Hematopoietic multipotent progenitor cell treated with erythropoietin and hydrocortisone succinate and interleukin-3 and kit ligand, for 8 days (in vitro differentiated cells): ENCODE results near the gene UBE3A.
"Not testable (repeated sequence)": the region's sequence is repeated elsewhere in the genome, so short reads cannot be mapped to it uniquely, and the experiment has no call there.

Source experiments
- DNase-seq: peaks from one replicate; pipeline ENCODE4 v3.0.0-alpha.2; 2015

The UBE3A gene

GRCh38 chr15:25437777-25438600, 835 bp downstream of the UBE3A start:
- DNase-seq = peak; percentile 49

GRCh38 chr15:25436707-25437106, 2.1 kb downstream of the UBE3A start:
- no peak for DNase-seq

GRCh38 chr15:25435474-25436243, 3.2 kb downstream of the UBE3A start:
- DNase-seq = no peak

- DNase-seq = no peak
Observed at GRCh38 chr15:25433118-25433865, 5.5 kb downstream of the UBE3A start.

- DNase-seq = no peak
Observed at GRCh38 chr15:25431836-25432561, 6.8 kb downstream of the UBE3A start.

GRCh38 chr15:25427861-25428260, 11.0 kb downstream of the UBE3A start:
- peak; percentile 40 for DNase-seq

- peak; percentile 46 for DNase-seq
Observed at GRCh38 chr15:25426896-25427610, 11.8 kb downstream of the UBE3A start.

- no peak for DNase-seq
Observed at GRCh38 chr15:25424073-25424472, 14.8 kb downstream of the UBE3A start.

- DNase-seq = no peak
Observed at GRCh38 chr15:25422021-25422420, 16.8 kb downstream of the UBE3A start.

GRCh38 chr15:25418202-25418601, 20.6 kb downstream of the UBE3A start:
- DNase-seq = no peak

GRCh38 chr15:25417604-25418003, 21.2 kb downstream of the UBE3A start:
- no peak for DNase-seq

- no peak for DNase-seq
Observed at GRCh38 chr15:25416693-25417092, 22.1 kb downstream of the UBE3A start.

GRCh38 chr15:25415707-25416106, 23.1 kb downstream of the UBE3A start:
- DNase-seq = no peak

- no peak for DNase-seq
Observed at GRCh38 chr15:25415217-25415616, 23.6 kb downstream of the UBE3A start.

- DNase-seq = no peak
Observed at GRCh38 chr15:25410649-25411048, 28.2 kb downstream of the UBE3A start.

GRCh38 chr15:25409731-25410130, 29.1 kb downstream of the UBE3A start:
- DNase-seq = not testable (repeated sequence)

GRCh38 chr15:25408929-25409328, 29.9 kb downstream of the UBE3A start:
- no peak for DNase-seq

- peak; percentile 27 for DNase-seq
Observed at GRCh38 chr15:25408428-25408827, 30.4 kb downstream of the UBE3A start.

- DNase-seq = no peak
Observed at GRCh38 chr15:25407950-25408349, 30.9 kb downstream of the UBE3A start.

- DNase-seq = no peak
Observed at GRCh38 chr15:25406846-25407245, 32.0 kb downstream of the UBE3A start.

- DNase-seq = no peak
Observed at GRCh38 chr15:25406261-25406660, 32.6 kb downstream of the UBE3A start.

- no peak for DNase-seq
Observed at GRCh38 chr15:25403771-25404170, 35.1 kb downstream of the UBE3A start.
